HS-5 (cell line): ENCODE data around the gene GNAI1.

Source experiments
- DNase-seq: peaks from one replicate; pipeline ENCODE4 v3.0.0-alpha.2; 2012; ENCODE audit warnings: low read depth

GNAI1 gene

DNA sequence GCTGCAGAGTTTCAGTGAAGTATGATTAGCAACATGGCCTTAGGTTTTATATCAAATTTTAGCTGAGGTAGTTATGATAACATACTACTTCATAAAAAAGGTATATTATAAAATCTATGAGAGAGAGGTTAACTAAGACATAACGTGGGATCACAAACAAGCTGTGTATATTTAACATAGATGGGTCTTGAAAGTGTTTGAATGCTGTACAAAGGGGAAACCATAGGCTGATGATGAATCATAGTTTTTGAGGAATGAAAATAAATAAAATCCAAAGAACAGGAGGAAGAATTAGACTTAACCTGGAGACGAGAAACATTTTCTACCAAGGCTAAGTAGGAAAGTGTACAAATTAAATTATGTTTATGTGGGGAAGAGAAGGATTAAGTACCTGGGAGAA, 119.0 kb downstream of the GNAI1 start:
- no peak for DNase-seq

DNA sequence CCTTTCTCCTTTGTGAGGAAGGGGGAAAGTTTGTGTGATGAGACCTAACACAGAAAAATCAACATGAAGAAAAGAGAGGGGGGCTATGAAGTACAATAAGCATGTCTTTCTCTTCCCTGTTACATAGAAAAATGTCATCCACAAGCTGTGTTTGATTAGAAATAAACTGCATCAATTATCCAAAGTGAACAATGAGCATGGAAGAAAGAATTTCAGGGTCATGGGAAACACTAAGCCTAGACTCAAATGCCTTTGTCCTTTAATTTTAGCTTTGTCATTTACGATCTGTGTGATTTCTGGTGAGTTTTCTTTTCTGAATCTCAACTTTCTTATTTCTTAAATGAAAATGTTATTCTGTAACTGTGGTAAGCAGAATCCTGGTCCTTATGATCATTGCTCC, 121.0 kb downstream of the GNAI1 start:
- DNase-seq = no peak

DNA sequence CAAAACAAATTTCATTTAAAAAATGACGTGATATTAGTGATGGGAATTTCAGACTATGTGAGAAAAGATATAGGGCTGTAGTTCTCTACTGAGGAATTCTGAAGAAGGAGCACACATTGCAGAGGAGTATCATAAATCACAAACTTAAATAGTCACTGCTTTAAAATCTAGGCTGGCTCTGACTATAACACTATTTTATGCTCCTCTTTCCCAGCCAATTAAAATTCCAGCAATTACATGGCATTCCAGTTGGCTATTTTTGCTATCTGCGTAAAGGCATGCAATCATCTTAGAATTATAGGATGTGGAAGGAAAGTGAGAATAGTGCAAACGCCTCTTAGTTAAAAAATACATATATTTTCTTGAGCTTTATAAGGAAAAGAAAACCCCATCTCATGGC, 123.1 kb downstream of the GNAI1 start:
- DNase-seq = no peak

DNA sequence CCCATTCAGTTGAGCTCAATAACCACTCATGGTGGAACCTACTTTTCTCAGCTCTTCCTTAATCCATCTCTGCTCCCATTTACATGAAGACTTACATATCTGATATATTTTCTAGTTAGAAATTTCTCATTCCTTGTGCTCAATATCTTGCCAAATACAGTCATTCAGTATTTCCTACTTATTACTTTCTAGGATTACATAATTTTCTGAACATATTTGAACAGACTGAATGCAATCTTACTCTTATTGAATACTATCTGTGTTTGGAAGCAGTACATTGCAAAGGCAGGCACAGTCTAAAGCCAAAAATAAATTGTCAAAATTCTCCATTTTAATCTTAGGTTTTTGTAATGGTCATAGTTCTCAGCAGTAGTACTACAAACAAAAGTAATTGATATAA, 126.0 kb downstream of the GNAI1 start:
- DNase-seq = no peak

DNA sequence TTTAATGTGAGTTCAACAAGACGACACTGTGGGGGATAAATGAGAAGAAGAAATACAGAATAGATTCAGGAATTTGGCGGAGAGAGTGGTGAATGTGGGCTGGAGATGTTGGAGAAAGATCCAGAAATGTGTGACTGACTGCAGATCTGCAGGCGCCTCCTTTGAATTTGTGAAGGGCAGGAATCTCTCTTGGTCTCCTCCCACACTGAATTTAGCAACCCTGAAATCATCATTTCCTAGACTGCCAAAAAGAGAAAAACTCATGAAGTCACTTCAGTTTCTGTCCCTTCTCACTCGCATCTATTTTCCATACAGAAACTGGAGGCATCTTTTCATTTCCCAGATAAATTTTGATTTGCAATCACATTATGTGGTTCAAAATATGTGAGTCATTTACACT, 128.7 kb downstream of the GNAI1 start:
- no peak for DNase-seq

DNA sequence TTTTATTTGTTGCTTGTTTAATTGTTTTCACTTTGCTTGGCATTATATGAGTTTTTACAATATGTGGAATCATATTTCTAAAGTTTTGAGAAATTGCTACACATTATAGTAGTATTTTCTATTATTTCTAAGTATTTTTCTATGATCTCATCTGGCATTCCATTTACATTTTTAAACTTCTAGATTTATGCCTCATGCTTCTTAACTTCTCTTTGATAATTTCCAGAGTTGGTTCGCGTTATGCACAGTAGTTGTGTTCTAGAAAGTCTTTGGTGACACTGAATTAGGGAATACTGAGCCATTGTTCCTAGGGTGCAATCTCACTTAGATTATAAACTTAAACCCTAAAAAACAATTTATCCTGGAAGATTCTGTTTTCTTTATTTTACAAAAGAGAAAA, 129.2 kb downstream of the GNAI1 start:
- DNase-seq = no peak

DNA sequence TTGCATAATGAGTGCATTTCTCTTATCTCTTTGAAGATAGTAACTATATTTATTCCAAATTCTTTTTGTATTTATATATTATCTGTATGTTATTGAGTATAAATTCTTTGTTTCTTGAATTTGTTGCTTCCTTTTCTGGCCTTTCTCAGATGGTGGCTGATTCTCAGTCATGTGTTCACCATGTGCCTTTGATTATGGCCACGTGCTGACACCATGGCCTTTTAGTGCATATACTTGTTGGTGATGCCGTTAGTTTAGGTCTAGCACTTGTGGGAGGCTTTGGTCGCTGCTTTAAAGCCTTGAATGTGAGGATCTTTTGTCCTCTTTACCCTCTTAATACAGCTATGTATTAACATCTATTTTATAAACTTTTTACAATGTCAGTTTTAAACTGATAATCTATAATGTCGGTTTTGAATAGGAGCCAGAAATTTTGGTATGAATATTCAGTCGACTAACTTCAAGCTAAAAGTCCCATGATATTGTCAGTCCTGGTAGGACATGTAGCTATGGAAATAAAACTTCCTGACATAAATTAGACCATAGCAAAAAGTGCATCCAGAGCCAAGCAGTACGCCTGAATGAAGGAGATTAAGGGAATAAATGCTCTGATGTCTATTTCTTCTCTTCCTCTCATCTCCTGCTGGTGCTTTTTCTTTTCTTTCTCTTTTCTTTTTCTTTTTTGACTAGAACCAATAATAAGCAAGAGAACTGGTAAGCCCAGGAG, 130.3 kb downstream of the GNAI1 start:
- no peak for DNase-seq

DNA sequence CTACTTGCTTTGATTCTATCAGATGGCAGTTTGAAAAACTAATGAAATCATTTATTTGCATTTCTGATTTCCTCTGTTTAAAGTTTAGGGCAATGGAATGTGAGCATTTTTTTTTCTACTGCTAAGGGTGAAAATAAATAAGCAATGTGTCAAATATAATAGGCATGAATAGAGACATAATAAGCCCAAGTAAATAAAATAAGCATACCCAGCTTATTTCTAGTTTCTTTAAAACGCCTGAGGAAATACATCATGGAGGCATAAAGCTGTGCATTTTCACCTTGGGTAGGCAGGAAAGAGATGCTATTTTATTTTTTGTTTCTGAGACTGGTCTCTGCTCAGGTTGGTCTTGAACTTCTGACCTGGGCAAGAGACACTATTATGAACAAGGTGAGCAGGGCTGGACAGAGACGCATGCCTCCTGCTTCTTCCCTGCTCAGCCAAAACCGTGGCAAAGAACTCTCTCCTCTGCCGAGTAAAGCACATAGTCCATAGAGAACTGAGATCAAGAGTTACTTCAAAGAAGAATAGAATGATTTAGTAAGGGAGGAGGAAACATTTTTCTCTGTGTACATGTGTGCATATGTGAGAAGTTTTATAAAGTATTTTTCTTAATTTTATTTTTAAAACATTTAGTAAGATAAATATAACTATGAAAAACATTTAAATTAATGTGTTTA, 138.1 kb downstream of the GNAI1 start:
- DNase-seq = no peak

DNA sequence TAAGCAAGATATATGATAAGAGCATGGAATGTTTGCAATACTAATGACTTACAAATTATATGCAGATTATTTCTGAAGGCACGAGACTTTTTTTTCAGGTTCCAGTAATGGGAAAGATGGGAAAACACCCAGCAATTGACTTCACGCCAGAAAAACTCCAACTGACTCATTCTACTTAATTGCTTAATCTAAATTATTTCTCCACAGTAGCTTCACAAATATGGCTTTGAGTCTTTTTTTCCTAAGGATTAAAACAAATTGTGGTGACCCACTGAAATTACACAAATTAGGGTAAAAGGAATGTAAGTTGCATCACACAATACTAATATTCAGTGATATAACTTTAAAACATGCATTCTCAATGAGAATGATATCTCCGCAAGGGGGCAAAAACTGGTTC, 138.7 kb downstream of the GNAI1 start:
- DNase-seq = no peak

DNA sequence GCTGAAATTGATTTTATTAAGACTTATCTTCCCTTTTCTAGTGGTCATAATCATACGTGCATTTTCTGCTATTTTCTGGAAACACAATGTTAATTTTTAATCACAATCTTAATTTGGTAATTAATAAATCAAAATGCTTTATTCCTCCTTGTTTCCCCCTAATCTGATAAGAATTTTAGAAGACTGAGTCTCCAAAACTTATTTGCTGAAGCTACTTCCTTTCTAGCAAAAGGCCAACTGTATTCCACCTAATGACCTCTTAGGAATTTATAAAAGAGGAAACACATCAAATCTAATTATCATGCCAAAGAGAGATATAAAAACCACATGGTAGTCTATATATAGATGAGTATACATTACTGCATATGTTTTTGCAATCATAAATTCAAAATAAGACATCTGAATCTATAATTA, 140.6 kb downstream of the GNAI1 start:
- DNase-seq = no peak
